Stromal cell of bone marrow (primary cell): ENCODE results near the gene ALDOB.

Source experiments
- DNase-seq: peaks from one replicate; pipeline ENCODE4 v3.0.0-alpha.2; 2012; ENCODE audit warnings: low read depth

ALDOB gene

GRCh38 chr9:101455656-101456240 lies 20.2 kb upstream of the ALDOB start:
- DNase-seq, result peak; percentile 69

GRCh38 chr9:101453776-101454570 lies 18.4 kb upstream of the ALDOB start:
- no peak for DNase-seq

GRCh38 chr9:101451498-101451897 lies 15.9 kb upstream of the ALDOB start:
- no peak for DNase-seq

- no peak for DNase-seq
Measured at GRCh38 chr9:101450931-101451330, 15.4 kb upstream of the ALDOB start.

- DNase-seq, result no peak
Measured at GRCh38 chr9:101449071-101449721, 13.6 kb upstream of the ALDOB start.

GRCh38 chr9:101448680-101449070 lies 13.1 kb upstream of the ALDOB start:
- DNase-seq, result no peak

- DNase-seq, result no peak
Measured at GRCh38 chr9:101446732-101447131, 11.2 kb upstream of the ALDOB start.

- no peak for DNase-seq
Measured at GRCh38 chr9:101445353-101446029, 9.9 kb upstream of the ALDOB start.

- DNase-seq, result no peak
Measured at GRCh38 chr9:101443364-101443771, 7.8 kb upstream of the ALDOB start.

GRCh38 chr9:101442736-101443135 lies 7.2 kb upstream of the ALDOB start:
- no peak for DNase-seq

GRCh38 chr9:101442318-101442717 lies 6.7 kb upstream of the ALDOB start:
- DNase-seq, result no peak

GRCh38 chr9:101440714-101441230 lies 5.2 kb upstream of the ALDOB start:
- DNase-seq, result no peak

GRCh38 chr9:101438523-101438922 lies 2.9 kb upstream of the ALDOB start:
- no peak for DNase-seq

- no peak for DNase-seq
Measured at GRCh38 chr9:101437806-101438232, 2.2 kb upstream of the ALDOB start.

GRCh38 chr9:101434998-101435397 lies 576 bp downstream of the ALDOB start:
- DNase-seq, result no peak

GRCh38 chr9:101433229-101433628 lies 2.3 kb downstream of the ALDOB start:
- no peak for DNase-seq

- DNase-seq, result no peak
Measured at GRCh38 chr9:101432740-101433139, 2.8 kb downstream of the ALDOB start.

GRCh38 chr9:101432171-101432570 lies 3.4 kb downstream of the ALDOB start:
- DNase-seq, result no peak

- no peak for DNase-seq
Measured at GRCh38 chr9:101429736-101430135, 5.8 kb downstream of the ALDOB start.

GRCh38 chr9:101428909-101429308 lies 6.7 kb downstream of the ALDOB start:
- DNase-seq, result no peak

- DNase-seq, result no peak
Measured at GRCh38 chr9:101427957-101428655, 7.5 kb downstream of the ALDOB start.

- DNase-seq, result no peak
Measured at GRCh38 chr9:101427358-101427757, 8.2 kb downstream of the ALDOB start.
